HEK293 (cell line): Measurements from ENCODE around the gene ELOVL6.

Experiments used
- CTCF ChIA-PET: fragments of 350-600 bp; formaldehyde crosslinking; extraction: SDS; loops from one replicate; lab custom pipeline; 2021; ENCODE audit warnings: antibody characterized with exemption; lab: Yijun Ruan, JAX
- POLR2A ChIA-PET: fragments of 300-600 bp; formaldehyde crosslinking; extraction: SDS; loops from one replicate; lab custom pipeline; 2020; ENCODE audit warnings: antibody characterized with exemption, inconsistent platforms; lab: Yijun Ruan, JAX
- H3K27ac ChIP-seq: fragments of 200-500 bp; sonication (Bioruptor generic); 2 replicates; pipeline ENCODE4 v1.5.1; 2014; ENCODE audit warnings: low read depth, low read length, control low read depth, inconsistent platforms; ENCODE audit errors: extremely low read depth
- H3K36me3 ChIP-seq, 2 experiments: fragments of 200-500 bp in 1 of 2; sonication (Bioruptor generic) in 1 of 2; 1 replicate in 1 of 2; 2 replicates in 1 of 2; pipeline ENCODE4 v1.5.1; 2014 to 2017; ENCODE audit warnings: inconsistent platforms in 2 of 2, low read length in 2 of 2; ENCODE audit not compliant: control insufficient read depth in 2 of 2, insufficient read depth in 1 of 2
- H3K4me1 ChIP-seq: fragments of 200-500 bp; sonication (Bioruptor generic); 2 replicates; pipeline ENCODE4 v1.5.1; 2014; ENCODE audit warnings: mild to moderate bottlenecking, low read length, inconsistent platforms; ENCODE audit not compliant: control insufficient read depth, insufficient read depth
- H3K4me3 ChIP-seq: 2 replicates; pipeline ENCODE4 v1.5.1; 2011; ENCODE audit warnings: low read depth, mild to moderate bottlenecking, control low read depth, low read length, moderate library complexity
- H3K9me3 ChIP-seq: fragments of 200-500 bp; sonication (Bioruptor generic); 2 replicates; pipeline ENCODE4 v1.5.1; 2014; ENCODE audit warnings: low read depth, low read length, inconsistent platforms; ENCODE audit not compliant: control insufficient read depth, insufficient read depth
- BCL11A ChIP-seq: fragments of 450-650 bp; formaldehyde crosslinking; IDR thresholded peaks from 2 replicates; pipeline ENCODE4 v1.5.1; 2016; ENCODE audit warnings: low read depth, missing biosample characterization, missing genetic modification characterization
- KLF1 ChIP-seq: fragments of 450-650 bp; formaldehyde crosslinking; IDR thresholded peaks from 2 replicates; pipeline ENCODE4 v1.5.1; 2016; ENCODE audit warnings: missing biosample characterization, missing genetic modification characterization
- OSR2 ChIP-seq: fragments of 450-650 bp; formaldehyde crosslinking; IDR thresholded peaks from 2 replicates; pipeline ENCODE4 v1.5.1; 2016; ENCODE audit warnings: missing biosample characterization, missing genetic modification characterization
- OVOL3 ChIP-seq: fragments of 450-650 bp; formaldehyde crosslinking; IDR thresholded peaks from 2 replicates; pipeline ENCODE4 v1.5.1; 2016; ENCODE audit warnings: missing biosample characterization, missing genetic modification characterization
- SALL2 ChIP-seq: fragments of 450-650 bp; formaldehyde crosslinking; IDR thresholded peaks from 2 replicates; pipeline ENCODE4 v1.5.0; 2017; ENCODE audit warnings: missing biosample characterization, mild to moderate bottlenecking, missing genetic modification characterization, borderline replicate concordance
- SCRT1 ChIP-seq: fragments of 450-650 bp; formaldehyde crosslinking; IDR thresholded peaks from 2 replicates; pipeline ENCODE4 v1.5.1; 2016; ENCODE audit warnings: missing biosample characterization, missing genetic modification characterization, borderline replicate concordance
- SETDB1 ChIP-seq: IDR thresholded peaks from one replicate; pipeline ENCODE4 v1.6.1; 2017; ENCODE audit warnings: mild to moderate bottlenecking, low read length, moderate library complexity, mixed read lengths; ENCODE audit not compliant: insufficient read length
- SP3 ChIP-seq: fragments of 450-650 bp; formaldehyde crosslinking; IDR thresholded peaks from 2 replicates; pipeline ENCODE4 v1.5.1; 2016; ENCODE audit warnings: missing biosample characterization, missing genetic modification characterization
- SP7 ChIP-seq: fragments of 450-650 bp; formaldehyde crosslinking; IDR thresholded peaks from 2 replicates; pipeline ENCODE4 v1.5.1; 2016; ENCODE audit warnings: missing biosample characterization, missing genetic modification characterization
- ZBTB17 ChIP-seq: fragments of 450-650 bp; formaldehyde crosslinking; IDR thresholded peaks from 2 replicates; pipeline ENCODE4 v1.5.1; 2016; ENCODE audit warnings: missing biosample characterization, missing genetic modification characterization
- ZNF10 ChIP-seq: fragments of 450-650 bp; formaldehyde crosslinking; IDR thresholded peaks from 2 replicates; pipeline ENCODE4 v1.5.1; 2017; ENCODE audit warnings: missing biosample characterization, missing genetic modification characterization
- ZNF133 ChIP-seq: fragments of 450-650 bp; formaldehyde crosslinking; IDR thresholded peaks from 2 replicates; pipeline ENCODE4 v1.5.1; 2016; ENCODE audit warnings: missing biosample characterization, missing genetic modification characterization
- ZNF146 ChIP-seq: fragments of 450-650 bp; formaldehyde crosslinking; IDR thresholded peaks from 2 replicates; pipeline ENCODE4 v1.5.1; 2016; ENCODE audit warnings: missing biosample characterization, missing genetic modification characterization
- ZNF155 ChIP-seq: fragments of 450-650 bp; formaldehyde crosslinking; IDR thresholded peaks from 2 replicates; pipeline ENCODE4 v1.5.1; 2016; ENCODE audit warnings: missing biosample characterization, missing genetic modification characterization
- ZNF23 ChIP-seq: fragments of 450-650 bp; formaldehyde crosslinking; IDR thresholded peaks from 2 replicates; pipeline ENCODE4 v1.5.1; 2016; ENCODE audit warnings: missing biosample characterization, missing genetic modification characterization, borderline replicate concordance
- ZNF24 ChIP-seq: fragments of 450-650 bp; formaldehyde crosslinking; IDR thresholded peaks from 2 replicates; pipeline ENCODE4 v1.5.1; 2016; ENCODE audit warnings: missing biosample characterization, missing genetic modification characterization
- ZNF248 ChIP-seq: fragments of 450-650 bp; formaldehyde crosslinking; IDR thresholded peaks from 2 replicates; pipeline ENCODE4 v1.5.1; 2017; ENCODE audit warnings: missing biosample characterization, missing genetic modification characterization
- ZNF501 ChIP-seq: fragments of 450-650 bp; formaldehyde crosslinking; IDR thresholded peaks from 2 replicates; pipeline ENCODE4 v1.5.1; 2016; ENCODE audit warnings: missing biosample characterization, missing genetic modification characterization
- ZNF510 ChIP-seq: fragments of 450-650 bp; formaldehyde crosslinking; IDR thresholded peaks from 2 replicates; pipeline ENCODE4 v1.5.1; 2018; ENCODE audit warnings: mild to moderate bottlenecking, missing genetic modification characterization, missing biosample characterization; ENCODE audit not compliant: insufficient replicate concordance
- ZNF529 ChIP-seq: fragments of 450-650 bp; formaldehyde crosslinking; IDR thresholded peaks from 2 replicates; pipeline ENCODE4 v1.5.1; 2017; ENCODE audit warnings: missing genetic modification characterization, missing biosample characterization; ENCODE audit not compliant: insufficient replicate concordance
- ZNF530 ChIP-seq: fragments of 450-650 bp; formaldehyde crosslinking; IDR thresholded peaks from 2 replicates; pipeline ENCODE4 v1.5.1; 2016; ENCODE audit warnings: low read depth, missing biosample characterization, missing genetic modification characterization
- ZNF623 ChIP-seq: fragments of 450-650 bp; formaldehyde crosslinking; IDR thresholded peaks from 2 replicates; pipeline ENCODE4 v1.5.1; 2016; ENCODE audit warnings: missing biosample characterization, missing genetic modification characterization
- ZNF707 ChIP-seq: fragments of 450-650 bp; formaldehyde crosslinking; IDR thresholded peaks from 2 replicates; pipeline ENCODE4 v1.5.1; 2016; ENCODE audit warnings: missing biosample characterization, missing genetic modification characterization
- ZNF777 ChIP-seq: fragments of 450-650 bp; formaldehyde crosslinking; IDR thresholded peaks from 2 replicates; pipeline ENCODE4 v1.5.1; 2017; ENCODE audit warnings: missing biosample characterization, missing genetic modification characterization, borderline replicate concordance
- ZSCAN16 ChIP-seq: fragments of 450-650 bp; formaldehyde crosslinking; IDR thresholded peaks from 2 replicates; pipeline ENCODE4 v1.5.1; 2016; ENCODE audit warnings: missing biosample characterization, missing genetic modification characterization
- TF ChIP-seq, protein P1 (sequence below): fragments of 450-650 bp; formaldehyde crosslinking; IDR thresholded peaks from 2 replicates; pipeline ENCODE4 v1.5.1; 2016; ENCODE audit warnings: missing biosample characterization, missing genetic modification characterization
- TF ChIP-seq, protein P2 (sequence below): fragments of 450-650 bp; formaldehyde crosslinking; IDR thresholded peaks from 2 replicates; pipeline ENCODE4 v1.5.1; 2017; ENCODE audit warnings: missing biosample characterization, missing genetic modification characterization
- TF ChIP-seq, protein P3 (sequence below): fragments of 450-650 bp; IDR thresholded peaks from 2 replicates; pipeline ENCODE4 v1.5.1; 2018; ENCODE audit warnings: missing biosample characterization, mild to moderate bottlenecking, missing genetic modification characterization

Gene ELOVL6

DNA sequence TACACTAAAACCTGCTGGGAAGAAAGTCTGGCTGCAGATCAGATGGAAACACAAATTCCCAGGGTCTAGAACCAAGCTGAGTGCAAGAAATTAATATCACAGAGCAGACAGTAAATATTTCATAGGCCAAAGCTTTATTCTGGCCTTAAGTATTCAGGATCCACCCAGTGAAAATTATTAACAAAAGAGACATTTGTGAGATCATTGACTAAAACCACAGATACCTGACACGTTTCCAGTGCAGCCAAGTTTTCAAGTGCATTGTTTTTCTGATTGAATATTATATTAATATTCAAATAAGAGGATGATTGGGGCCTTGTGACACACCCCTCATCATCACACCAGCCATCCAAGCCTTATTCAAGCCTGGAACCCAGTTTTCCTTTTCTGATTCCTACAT is 10.3 kb downstream of the ELOVL6 start:
- POLR2A ChIA-PET, result no interaction called here
- Histone ChIP-seq H3K9me3 (no peaks in the 10 kb centered on the region), H3K27ac (no peak overlapping the region), H3K4me3 (no peak overlapping the region), H3K36me3 (peaks cover 0 to 3% of the 10 kb centered on the region in 2 experiments; a peak in 2 of 3 replicates), H3K4me1 (peaks cover 8% of the 10 kb centered on the region; the same call in 1 of the 2 replicates)
- CTCF ChIA-PET, result interaction anchor here (0.9 kb wide), 2 partner anchors 139 to 323 kb away, joined by 3 read pairs; no protein-coding TSS in a partner anchor
- TF ChIP-seq ZNF10 (tag by site-specific recombination) (no peak), ZNF146 (no peak), ZNF248 (tag by site-specific recombination) (no peak), ZNF510 (tag by site-specific recombination) (no peak), SP3 (tag by site-specific recombination) (no peak), ZNF777 (tag by site-specific recombination) (no peak), ZNF623 (tag by site-specific recombination) (no peak), ZNF24 (tag by site-specific recombination) (no peak), KLF1 (tag by site-specific recombination) (no peak), ZNF133 (tag by site-specific recombination) (no peak), SETDB1 (no peak), ZNF501 (no peak), ZSCAN16 (tag by site-specific recombination) (no peak), OVOL3 (tag by site-specific recombination) (no peak), ZNF707 (tag by site-specific recombination) (no peak), ZNF530 (tag by site-specific recombination) (no peak), ZNF23 (tag by site-specific recombination) (no peak)
- TF ChIP-seq, protein P1, sequence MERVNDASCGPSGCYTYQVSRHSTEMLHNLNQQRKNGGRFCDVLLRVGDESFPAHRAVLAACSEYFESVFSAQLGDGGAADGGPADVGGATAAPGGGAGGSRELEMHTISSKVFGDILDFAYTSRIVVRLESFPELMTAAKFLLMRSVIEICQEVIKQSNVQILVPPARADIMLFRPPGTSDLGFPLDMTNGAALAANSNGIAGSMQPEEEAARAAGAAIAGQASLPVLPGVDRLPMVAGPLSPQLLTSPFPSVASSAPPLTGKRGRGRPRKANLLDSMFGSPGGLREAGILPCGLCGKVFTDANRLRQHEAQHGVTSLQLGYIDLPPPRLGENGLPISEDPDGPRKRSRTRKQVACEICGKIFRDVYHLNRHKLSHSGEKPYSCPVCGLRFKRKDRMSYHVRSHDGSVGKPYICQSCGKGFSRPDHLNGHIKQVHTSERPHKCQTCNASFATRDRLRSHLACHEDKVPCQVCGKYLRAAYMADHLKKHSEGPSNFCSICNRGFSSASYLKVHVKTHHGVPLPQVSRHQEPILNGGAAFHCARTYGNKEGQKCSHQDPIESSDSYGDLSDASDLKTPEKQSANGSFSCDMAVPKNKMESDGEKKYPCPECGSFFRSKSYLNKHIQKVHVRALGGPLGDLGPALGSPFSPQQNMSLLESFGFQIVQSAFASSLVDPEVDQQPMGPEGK (tag by site-specific recombination), result no peak
- TF ChIP-seq, protein P2, sequence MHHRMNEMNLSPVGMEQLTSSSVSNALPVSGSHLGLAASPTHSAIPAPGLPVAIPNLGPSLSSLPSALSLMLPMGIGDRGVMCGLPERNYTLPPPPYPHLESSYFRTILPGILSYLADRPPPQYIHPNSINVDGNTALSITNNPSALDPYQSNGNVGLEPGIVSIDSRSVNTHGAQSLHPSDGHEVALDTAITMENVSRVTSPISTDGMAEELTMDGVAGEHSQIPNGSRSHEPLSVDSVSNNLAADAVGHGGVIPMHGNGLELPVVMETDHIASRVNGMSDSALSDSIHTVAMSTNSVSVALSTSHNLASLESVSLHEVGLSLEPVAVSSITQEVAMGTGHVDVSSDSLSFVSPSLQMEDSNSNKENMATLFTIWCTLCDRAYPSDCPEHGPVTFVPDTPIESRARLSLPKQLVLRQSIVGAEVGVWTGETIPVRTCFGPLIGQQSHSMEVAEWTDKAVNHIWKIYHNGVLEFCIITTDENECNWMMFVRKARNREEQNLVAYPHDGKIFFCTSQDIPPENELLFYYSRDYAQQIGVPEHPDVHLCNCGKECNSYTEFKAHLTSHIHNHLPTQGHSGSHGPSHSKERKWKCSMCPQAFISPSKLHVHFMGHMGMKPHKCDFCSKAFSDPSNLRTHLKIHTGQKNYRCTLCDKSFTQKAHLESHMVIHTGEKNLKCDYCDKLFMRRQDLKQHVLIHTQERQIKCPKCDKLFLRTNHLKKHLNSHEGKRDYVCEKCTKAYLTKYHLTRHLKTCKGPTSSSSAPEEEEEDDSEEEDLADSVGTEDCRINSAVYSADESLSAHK (tag by site-specific recombination), result no peak

DNA sequence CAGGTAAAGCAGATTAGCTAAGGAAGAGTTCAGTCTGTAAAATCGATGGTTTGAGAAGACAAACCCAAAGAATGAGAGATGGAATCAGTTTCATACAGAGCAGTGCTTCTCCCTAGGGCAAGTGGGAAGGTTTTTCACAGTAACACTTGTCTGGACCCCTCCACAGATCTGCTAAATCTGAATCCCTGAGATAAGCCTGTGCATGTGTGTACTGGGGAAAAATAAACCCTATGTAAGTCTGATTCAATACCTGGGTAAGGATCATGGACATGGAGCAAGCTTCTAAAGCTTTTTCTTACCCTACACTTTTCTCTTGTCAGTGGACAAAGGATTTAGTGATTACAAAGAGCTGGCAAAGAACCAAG is 13.6 kb downstream of the ELOVL6 start:
- peaks cover 8% of the 10 kb centered on the region; the same call in 1 of the 2 replicates for H3K4me1 ChIP-seq
- TF ChIP-seq SALL2 (tag by site-specific recombination) (no peak), ZNF155 (tag by site-specific recombination) (no peak), SCRT1 (tag by site-specific recombination) (no peak), ZSCAN16 (tag by site-specific recombination) (no peak), BCL11A (tag by site-specific recombination) (no peak), SP7 (tag by site-specific recombination) (no peak), ZNF529 (tag by site-specific recombination) (no peak), OSR2 (tag by site-specific recombination) (no peak), ZBTB17 (tag by site-specific recombination) (no peak)
- TF ChIP-seq, protein P3, sequence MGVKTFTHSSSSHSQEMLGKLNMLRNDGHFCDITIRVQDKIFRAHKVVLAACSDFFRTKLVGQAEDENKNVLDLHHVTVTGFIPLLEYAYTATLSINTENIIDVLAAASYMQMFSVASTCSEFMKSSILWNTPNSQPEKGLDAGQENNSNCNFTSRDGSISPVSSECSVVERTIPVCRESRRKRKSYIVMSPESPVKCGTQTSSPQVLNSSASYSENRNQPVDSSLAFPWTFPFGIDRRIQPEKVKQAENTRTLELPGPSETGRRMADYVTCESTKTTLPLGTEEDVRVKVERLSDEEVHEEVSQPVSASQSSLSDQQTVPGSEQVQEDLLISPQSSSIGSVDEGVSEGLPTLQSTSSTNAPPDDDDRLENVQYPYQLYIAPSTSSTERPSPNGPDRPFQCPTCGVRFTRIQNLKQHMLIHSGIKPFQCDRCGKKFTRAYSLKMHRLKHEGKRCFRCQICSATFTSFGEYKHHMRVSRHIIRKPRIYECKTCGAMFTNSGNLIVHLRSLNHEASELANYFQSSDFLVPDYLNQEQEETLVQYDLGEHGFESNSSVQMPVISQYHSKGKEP (tag by site-specific recombination), result no peak
- H3K9me3 ChIP-seq, result no peaks in the 10 kb centered on the region
- H3K27ac ChIP-seq, result no peak overlapping the region
- H3K36me3 ChIP-seq, result no peaks in the 10 kb centered on the region
- CTCF ChIA-PET, result interaction anchor here (1.3 kb wide), 1 partner anchor 135 kb away, joined by 4 read pairs; no protein-coding TSS in a partner anchor
- POLR2A ChIA-PET, result no interaction called here
- H3K4me3 ChIP-seq, result no peak overlapping the region
